ENCODE measurements around the gene CDH3. TPM values are rescaled to one million over a fixed set of nuclear protein-coding genes. Genes with fewer than 3 reads are reported as not detected.
A peak's percentile ranks its signal among the peaks of the same experiment; 100 is the strongest.

The CDH3 gene
- total and polyA plus RNA-seq, 2 of the 13 experiments (the other 11 are each of a cell fraction or from before 2014, with no cell fraction given): 0.11 TPM; not detected in 1

GRCh38 chr16:68715471-68715870 lies 70.4 kb downstream of the CDH3 start (continued):
- no peak for TF ChIP-seq UBTF (CRISPR knock-in tag; IDR thresholded peaks at IDR 0.05)
- TF ChIP-seq ZNF501 (CRISPR knock-in tag; IDR thresholded peaks at IDR 0.05): no peak
- no peak for TF ChIP-seq ZNF446 (CRISPR knock-in tag; IDR thresholded peaks at IDR 0.05)
- TF ChIP-seq GABPA (IDR thresholded peaks at IDR 0.05; ENCODE audit: low read depth, low read length): no peak
- peak; percentile 43; the same call in 1 of the 2 replicates for TF ChIP-seq GABPA (CRISPR knock-in tag; IDR thresholded peaks at IDR 0.05; ENCODE audit: low read depth)
- no peak for TF ChIP-seq PHB2 (IDR thresholded peaks at IDR 0.05; ENCODE audit: partially characterized antibody)
- TF ChIP-seq ZNF615 (CRISPR knock-in tag; IDR thresholded peaks at IDR 0.05; ENCODE audit: borderline replicate concordance): no peak
- no peak for TF ChIP-seq MAFF (IDR thresholded peaks at IDR 0.05; ENCODE audit: low read depth, low read length)
- no peak for TF ChIP-seq TCF7L2 (IDR thresholded peaks at IDR 0.05; ENCODE audit: low read depth, low read length)
- TF ChIP-seq ZNF30 (CRISPR knock-in tag; IDR thresholded peaks at IDR 0.05): no peak
- no peak for TF ChIP-seq ZSCAN21 (CRISPR knock-in tag; IDR thresholded peaks at IDR 0.05; ENCODE audit: borderline replicate concordance)
- no peak for TF ChIP-seq HINFP (CRISPR knock-in tag; IDR thresholded peaks at IDR 0.05; ENCODE audit: low read depth)
- TF ChIP-seq HNRNPK (IDR thresholded peaks at IDR 0.05; ENCODE audit: low read depth, low read length, poor library complexity, severe bottlenecking): no peak
- no peak for TF ChIP-seq KLF12 (CRISPR knock-in tag; IDR thresholded peaks at IDR 0.05; ENCODE audit: borderline replicate concordance)
- TF ChIP-seq, protein P1, sequence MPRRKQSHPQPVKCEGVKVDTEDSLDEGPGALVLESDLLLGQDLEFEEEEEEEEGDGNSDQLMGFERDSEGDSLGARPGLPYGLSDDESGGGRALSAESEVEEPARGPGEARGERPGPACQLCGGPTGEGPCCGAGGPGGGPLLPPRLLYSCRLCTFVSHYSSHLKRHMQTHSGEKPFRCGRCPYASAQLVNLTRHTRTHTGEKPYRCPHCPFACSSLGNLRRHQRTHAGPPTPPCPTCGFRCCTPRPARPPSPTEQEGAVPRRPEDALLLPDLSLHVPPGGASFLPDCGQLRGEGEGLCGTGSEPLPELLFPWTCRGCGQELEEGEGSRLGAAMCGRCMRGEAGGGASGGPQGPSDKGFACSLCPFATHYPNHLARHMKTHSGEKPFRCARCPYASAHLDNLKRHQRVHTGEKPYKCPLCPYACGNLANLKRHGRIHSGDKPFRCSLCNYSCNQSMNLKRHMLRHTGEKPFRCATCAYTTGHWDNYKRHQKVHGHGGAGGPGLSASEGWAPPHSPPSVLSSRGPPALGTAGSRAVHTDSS (CRISPR knock-in tag; conservative IDR thresholded peaks at IDR 0.05): no peak
- TF ChIP-seq ZNF326 (CRISPR knock-in tag; IDR thresholded peaks at IDR 0.05; ENCODE audit: borderline replicate concordance): no peak
- TF ChIP-seq NR2F6 (IDR thresholded peaks at IDR 0.05): 0 out of 2 replicates have a peak, but pooled peaks have one; percentile 19
- 0 out of 2 replicates have a peak, but pooled peaks have one; percentile 9 for TF ChIP-seq NR2F6 (CRISPR knock-in tag; IDR thresholded peaks at IDR 0.05)
- no peak for TF ChIP-seq ZNF367 (CRISPR knock-in tag; IDR thresholded peaks at IDR 0.05; ENCODE audit: borderline replicate concordance)
- no peak for TF ChIP-seq SP140L (CRISPR knock-in tag; IDR thresholded peaks at IDR 0.05; ENCODE audit: borderline replicate concordance)
- TF ChIP-seq ZNF556 (CRISPR knock-in tag; IDR thresholded peaks at IDR 0.05; ENCODE audit: borderline replicate concordance): 0 out of 2 replicates have a peak, but pooled peaks have one; percentile 20
- TF ChIP-seq SAP130 (CRISPR knock-in tag; IDR thresholded peaks at IDR 0.05; ENCODE audit: low read depth): no peak
- TF ChIP-seq FIP1L1 (IDR thresholded peaks at IDR 0.05; ENCODE audit: borderline replicate concordance, insufficient read depth, low read depth, low read length): no peak
- TF ChIP-seq ETV5 (CRISPR knock-in tag; IDR thresholded peaks at IDR 0.05; ENCODE audit: borderline replicate concordance): peak; percentile 73; the same call in 1 of the 2 replicates
- no peak for TF ChIP-seq HOMEZ (CRISPR knock-in tag; IDR thresholded peaks at IDR 0.05; ENCODE audit: low read depth)
